Lung (tissue), 12 donors: ENCODE results near the gene TOP2A. TPM values are rescaled to one million over a fixed set of nuclear protein-coding genes. Genes with fewer than 3 reads are reported as not detected.

ENCODE experiments used
- ATAC-seq: fragments of 200-7000 bp; cut with Tn5 transposase; one replicate; pipeline ENCODE4 v1.9.1; 2020; ENCODE audit warnings: moderate number of reproducible peaks; ENCODE audit not compliant: insufficient read depth, low FRiP score
- DNase-seq, 3 donors: peaks; one replicate each; pipeline ENCODE4 v3.0.0-alpha.2; 2013 to 2017
- H3K27ac ChIP-seq, 2 donors: one replicate each; pipeline ENCODE4 v1.5.1; 2013; ENCODE audit warnings: mild to moderate bottlenecking in 2 of 2, moderate library complexity in 2 of 2, control low read depth in 1 of 2, inconsistent platforms in 1 of 2, low read depth in 1 of 2, low read length in 1 of 2
- H3K27me3 ChIP-seq, 3 donors: one replicate each; pipeline ENCODE4 v1.5.1; 2013; ENCODE audit warnings: low read length in 2 of 3; ENCODE audit not compliant: control insufficient read depth in 3 of 3, insufficient read depth in 3 of 3
- H3K36me3 ChIP-seq, 4 donors: one replicate each; pipeline ENCODE4 v1.5.1; 2013; ENCODE audit warnings: low read length in 4 of 4, mild to moderate bottlenecking in 1 of 4, moderate library complexity in 1 of 4; ENCODE audit not compliant: control insufficient read depth in 4 of 4, insufficient read depth in 4 of 4
- H3K4me1 ChIP-seq, 5 donors: one replicate each; pipeline ENCODE4 v1.5.1; 2013; ENCODE audit warnings: low read length in 5 of 5, mild to moderate bottlenecking in 2 of 5, moderate library complexity in 1 of 5; ENCODE audit not compliant: control insufficient read depth in 5 of 5, insufficient read depth in 5 of 5
- H3K4me3 ChIP-seq: one replicate; pipeline ENCODE4 v1.5.1; 2013; ENCODE audit warnings: mild to moderate bottlenecking, control low read depth, moderate library complexity
- H3K9ac ChIP-seq, 2 donors: one replicate each; pipeline ENCODE4 v1.5.1; 2013; ENCODE audit warnings: low read length in 2 of 2, control low read depth in 1 of 2; ENCODE audit not compliant: insufficient read depth in 1 of 2
- H3K9me3 ChIP-seq, 4 donors: one replicate each; pipeline ENCODE4 v1.5.1; 2013; ENCODE audit warnings: low read length in 3 of 4, mild to moderate bottlenecking in 1 of 4, moderate library complexity in 1 of 4; ENCODE audit not compliant: control insufficient read depth in 4 of 4, insufficient read depth in 3 of 4
- CTCF ChIP-seq: IDR thresholded peaks from 2 replicates; pipeline ENCODE4 v1.5.1; 2012; ENCODE audit warnings: mild to moderate bottlenecking; ENCODE audit errors: control extremely low read depth, extremely low read depth
- WGBS, 2 donors: extraction: QIAGEN DNeasy Blood & Tissue Kit; methylation state at CpG; one replicate each; pipeline ENCODE4 v1.1.7; 2013; 5-methylcytosine and 5-hydroxymethylcytosine counted together
- polyA plus RNA-seq, 2 donors: library from polyadenylated mRNA; stranded (reverse); fragments of 200-250 nt; gene quantifications; one replicate each; pipeline ENCODE4 v1.2.1, GENCODE V29; 2013
- total RNA-seq, 2 donors: library from RNA; depleted of rRNA in 1 of 2; stranded (reverse); fragments of >200 nt in 1 of 2; gene quantifications; one replicate each; pipeline ENCODE4 v1.2.1, GENCODE V29; 2014 to 2021
- donor health status: control.
- donor health status: control.
- donor health status: Bipolar disorder and iron deficiency.
- donor health status: healthy.
- donor health status: DM: yes; HTN: yes; CAD: no.

The TOP2A gene
- total and polyA plus RNA-seq, 4 donors, result 2.6 to 21.6 (median 9.6) TPM

- ATAC-seq (no peak), DNase-seq (no peak)
- TF ChIP-seq CTCF, result no peak
- no peak overlapping the region for H3K4me3 ChIP-seq
- H3K36me3 ChIP-seq, result no peaks in the 10 kb centered on the region
- no peak overlapping the region for H3K9ac ChIP-seq
- H3K27me3 ChIP-seq, result peaks cover 0 to 16% (median 5%) of the 10 kb centered on the region in 3 donors
- 72 to 74% methylated on average over 17 of the region's 17 CpGs for WGBS, 2 donors
- no peak overlapping the region for H3K27ac ChIP-seq
- H3K4me1 ChIP-seq, result peaks cover 0 to 10% (median 0%) of the 10 kb centered on the region in 5 donors
- H3K9me3 ChIP-seq, result peaks cover 0 to 1% (median 0%) of the 10 kb centered on the region in 4 donors
Observed at GRCh38 chr17:40366861-40367518, 50.7 kb downstream of the TOP2A start.

GRCh38 chr17:40366076-40366860 lies 51.4 kb downstream of the TOP2A start:
- no peaks in the 10 kb centered on the region for H3K36me3 ChIP-seq
- no peak overlapping the region for H3K9ac ChIP-seq
- H3K27ac ChIP-seq, result no peak overlapping the region
- H3K27me3 ChIP-seq, result peaks cover 0 to 21% (median 11%) of the 10 kb centered on the region in 3 donors
- 94 to 95% methylated on average over 18 of the region's 18 CpGs for WGBS, 2 donors
- TF ChIP-seq CTCF, result no peak
- ATAC-seq (no peak), DNase-seq (no peak)
- no peak overlapping the region for H3K4me3 ChIP-seq
- H3K9me3 ChIP-seq, result peaks cover 0 to 1% (median 0%) of the 10 kb centered on the region in 4 donors
- H3K4me1 ChIP-seq, result peaks cover 0 to 10% (median 0%) of the 10 kb centered on the region in 5 donors

DNA sequence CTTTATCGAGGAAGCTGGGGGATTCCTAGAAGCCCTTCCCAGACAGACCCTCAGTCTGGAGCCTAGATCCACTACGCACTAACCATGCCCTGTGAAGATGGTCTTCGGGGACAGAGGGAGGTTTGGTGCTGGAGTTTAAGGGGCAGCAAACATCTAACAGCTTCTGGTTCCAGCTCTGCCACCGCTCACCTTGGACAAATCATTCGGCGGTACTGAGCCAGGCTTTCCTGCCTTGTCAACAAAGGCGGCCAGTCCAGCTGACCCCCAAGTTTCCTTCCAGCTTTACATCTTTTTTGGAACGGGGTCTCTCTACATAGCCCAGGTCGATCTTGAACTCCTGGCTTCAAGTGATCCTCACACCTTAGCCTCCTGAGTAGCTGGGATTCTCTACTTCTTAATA lies 52.8 kb downstream of the TOP2A start:
- 88 to 91% methylated on average over 9 of the region's 9 CpGs for WGBS, 2 donors
- Histone ChIP-seq H3K27me3 (peaks cover 0 to 29% (median 18%) of the 10 kb centered on the region in 3 donors), H3K9ac (no peak overlapping the region), H3K27ac (no peak overlapping the region), H3K4me1 (peaks cover 0 to 10% (median 0%) of the 10 kb centered on the region in 5 donors), H3K9me3 (peaks cover 0 to 1% (median 0%) of the 10 kb centered on the region in 4 donors), H3K4me3 (no peak overlapping the region), H3K36me3 (no peaks in the 10 kb centered on the region)
- TF ChIP-seq CTCF, result no peak
- DNase-seq (no peak), ATAC-seq (no peak)
